LNCAP (cell line): ENCODE results near the gene CTNNBIP1.

ENCODE experiments used
- TF ChIP-seq, protein P1 (sequence below): fragments of 450-650 bp; IDR thresholded peaks from 2 replicates; pipeline ENCODE4 v1.5.1; 2017; ENCODE audit warnings: mild to moderate bottlenecking

CTNNBIP1 gene

DNA sequence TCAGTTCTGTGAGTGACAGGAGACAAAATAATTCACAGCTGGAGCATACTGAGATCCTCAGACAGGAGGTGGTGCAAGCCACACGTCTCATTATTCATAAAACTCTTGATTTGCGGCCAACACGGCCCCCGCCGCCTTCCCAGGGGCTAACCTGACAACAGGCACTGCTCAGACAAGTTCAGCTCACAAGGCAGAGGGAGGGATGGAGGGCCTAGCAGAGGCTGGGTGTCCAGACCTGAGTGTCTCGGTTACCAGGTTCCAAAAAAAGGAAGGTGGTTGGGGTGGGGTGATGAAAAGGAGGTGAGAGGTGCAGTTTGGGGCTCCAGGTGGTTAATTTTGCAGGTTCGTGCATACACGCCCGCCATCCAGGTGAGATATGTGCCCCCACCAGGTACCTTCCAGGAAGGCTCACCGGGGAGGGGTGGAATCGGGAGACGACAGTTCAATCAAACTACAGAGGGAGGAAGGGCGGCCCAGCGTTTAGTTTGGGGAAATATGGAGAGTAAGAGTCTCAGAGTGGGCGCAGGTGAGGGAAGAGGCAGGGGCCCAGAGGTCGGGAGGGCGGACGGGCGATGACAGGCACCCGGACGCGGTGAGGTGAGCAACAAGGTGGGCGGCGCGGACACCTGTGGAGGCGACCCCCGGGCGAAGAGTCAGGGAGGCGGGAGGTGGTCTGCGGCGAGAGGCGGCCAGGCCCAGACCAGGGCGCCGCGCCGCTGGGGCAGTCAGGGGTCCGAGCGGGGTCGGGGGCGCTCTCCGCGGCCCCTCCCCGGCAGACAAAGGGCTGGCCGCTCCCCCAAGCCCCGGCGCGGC lies 629 bp downstream of the CTNNBIP1 start:
- TF ChIP-seq, protein P1, sequence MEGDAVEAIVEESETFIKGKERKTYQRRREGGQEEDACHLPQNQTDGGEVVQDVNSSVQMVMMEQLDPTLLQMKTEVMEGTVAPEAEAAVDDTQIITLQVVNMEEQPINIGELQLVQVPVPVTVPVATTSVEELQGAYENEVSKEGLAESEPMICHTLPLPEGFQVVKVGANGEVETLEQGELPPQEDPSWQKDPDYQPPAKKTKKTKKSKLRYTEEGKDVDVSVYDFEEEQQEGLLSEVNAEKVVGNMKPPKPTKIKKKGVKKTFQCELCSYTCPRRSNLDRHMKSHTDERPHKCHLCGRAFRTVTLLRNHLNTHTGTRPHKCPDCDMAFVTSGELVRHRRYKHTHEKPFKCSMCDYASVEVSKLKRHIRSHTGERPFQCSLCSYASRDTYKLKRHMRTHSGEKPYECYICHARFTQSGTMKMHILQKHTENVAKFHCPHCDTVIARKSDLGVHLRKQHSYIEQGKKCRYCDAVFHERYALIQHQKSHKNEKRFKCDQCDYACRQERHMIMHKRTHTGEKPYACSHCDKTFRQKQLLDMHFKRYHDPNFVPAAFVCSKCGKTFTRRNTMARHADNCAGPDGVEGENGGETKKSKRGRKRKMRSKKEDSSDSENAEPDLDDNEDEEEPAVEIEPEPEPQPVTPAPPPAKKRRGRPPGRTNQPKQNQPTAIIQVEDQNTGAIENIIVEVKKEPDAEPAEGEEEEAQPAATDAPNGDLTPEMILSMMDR: no peak

DNA sequence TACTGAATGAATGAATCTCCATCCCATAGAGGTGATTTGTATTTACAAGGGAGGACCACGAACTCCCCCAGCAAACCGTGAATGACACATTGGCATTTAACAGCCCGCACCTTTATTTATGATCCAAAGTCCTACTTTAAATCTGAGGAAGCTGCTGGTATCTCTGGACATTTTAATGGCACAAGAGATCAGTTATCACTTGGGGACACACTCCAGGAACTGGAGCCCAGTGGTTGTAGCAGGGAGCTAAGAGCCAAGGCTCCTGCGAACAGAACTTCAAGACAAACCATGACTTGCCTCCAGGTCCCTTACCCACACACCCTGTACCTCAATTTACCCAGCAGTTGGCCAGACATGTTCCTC lies 1.2 kb downstream of the CTNNBIP1 start:
- TF ChIP-seq, protein P1: no peak

DNA sequence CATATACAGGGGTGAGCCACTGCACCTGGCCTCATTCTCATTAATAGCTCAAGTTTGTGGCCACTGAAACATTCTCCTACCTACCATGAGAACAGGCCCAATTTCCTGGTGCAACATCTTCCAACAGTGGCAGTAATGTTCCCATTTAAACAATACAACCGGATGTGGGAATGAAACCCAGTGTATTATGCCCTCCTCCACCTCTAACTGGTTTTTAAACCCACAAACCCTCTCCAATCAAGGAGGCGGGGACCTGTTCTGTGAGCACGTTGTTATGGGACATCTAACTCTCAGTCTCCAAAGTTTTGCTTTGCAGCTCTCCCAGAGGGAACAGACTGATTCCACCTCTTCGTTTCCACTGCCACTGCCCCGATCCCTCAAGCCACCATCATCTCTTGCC lies 2.6 kb downstream of the CTNNBIP1 start:
- TF ChIP-seq, protein P1: no peak

DNA sequence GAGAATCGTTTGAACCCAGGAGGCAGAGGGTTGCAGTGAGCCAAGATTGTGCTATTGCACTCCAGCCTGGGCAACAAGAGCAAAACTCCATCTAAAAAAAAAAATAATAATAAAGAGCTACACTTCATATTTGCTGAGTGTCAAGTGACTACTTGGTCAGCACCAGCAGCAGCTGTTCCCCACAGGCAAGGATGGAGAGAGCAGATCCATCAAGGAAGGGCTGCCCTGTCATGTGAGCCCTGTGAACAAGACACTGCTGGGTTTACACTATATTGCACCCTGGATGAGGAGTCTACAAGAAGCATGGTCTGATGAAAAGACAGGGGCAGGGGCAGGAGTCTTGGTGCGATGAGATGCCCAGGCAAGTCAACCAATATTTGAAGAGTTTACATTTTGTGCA lies 3.6 kb downstream of the CTNNBIP1 start:
- TF ChIP-seq, protein P1: no peak

DNA sequence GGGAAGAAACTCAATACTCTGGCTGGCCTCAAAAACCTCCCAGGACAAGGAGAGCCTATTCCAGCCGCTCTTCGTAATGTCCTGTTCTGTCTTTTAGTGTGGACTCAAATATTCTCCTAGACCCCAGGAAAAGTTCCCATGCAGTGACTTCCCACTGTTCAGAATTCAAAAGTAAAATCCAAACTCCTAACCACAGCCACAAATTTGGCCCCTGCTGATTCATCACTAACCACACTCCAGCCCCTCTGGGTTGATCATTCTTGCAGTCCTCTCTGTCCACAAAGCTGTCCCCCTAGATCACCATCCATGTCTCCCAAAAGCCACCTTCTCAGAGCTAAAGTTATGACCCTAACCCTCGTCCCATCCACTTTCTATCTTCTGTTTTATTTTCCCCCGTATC lies 5.1 kb downstream of the CTNNBIP1 start:
- TF ChIP-seq, protein P1: no peak

DNA sequence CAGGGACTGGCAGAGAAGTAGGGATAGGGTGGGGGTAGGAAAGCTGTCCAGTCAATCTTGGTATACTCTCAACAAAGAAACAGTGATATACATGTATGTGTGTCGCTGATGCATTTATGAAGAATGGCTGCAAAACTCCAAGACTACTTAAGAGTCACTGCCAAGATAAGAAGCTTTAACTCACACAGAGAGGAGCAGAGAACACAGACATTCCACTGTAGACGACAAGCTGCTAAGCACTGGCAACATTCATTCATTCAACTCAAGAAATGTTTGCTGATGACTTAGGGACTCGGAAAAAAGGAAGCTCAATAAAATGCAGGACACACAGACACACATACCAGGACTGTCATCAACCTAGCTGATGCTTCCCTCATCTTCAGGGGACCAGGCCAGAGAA lies 5.5 kb downstream of the CTNNBIP1 start:
- TF ChIP-seq, protein P1: no peak

DNA sequence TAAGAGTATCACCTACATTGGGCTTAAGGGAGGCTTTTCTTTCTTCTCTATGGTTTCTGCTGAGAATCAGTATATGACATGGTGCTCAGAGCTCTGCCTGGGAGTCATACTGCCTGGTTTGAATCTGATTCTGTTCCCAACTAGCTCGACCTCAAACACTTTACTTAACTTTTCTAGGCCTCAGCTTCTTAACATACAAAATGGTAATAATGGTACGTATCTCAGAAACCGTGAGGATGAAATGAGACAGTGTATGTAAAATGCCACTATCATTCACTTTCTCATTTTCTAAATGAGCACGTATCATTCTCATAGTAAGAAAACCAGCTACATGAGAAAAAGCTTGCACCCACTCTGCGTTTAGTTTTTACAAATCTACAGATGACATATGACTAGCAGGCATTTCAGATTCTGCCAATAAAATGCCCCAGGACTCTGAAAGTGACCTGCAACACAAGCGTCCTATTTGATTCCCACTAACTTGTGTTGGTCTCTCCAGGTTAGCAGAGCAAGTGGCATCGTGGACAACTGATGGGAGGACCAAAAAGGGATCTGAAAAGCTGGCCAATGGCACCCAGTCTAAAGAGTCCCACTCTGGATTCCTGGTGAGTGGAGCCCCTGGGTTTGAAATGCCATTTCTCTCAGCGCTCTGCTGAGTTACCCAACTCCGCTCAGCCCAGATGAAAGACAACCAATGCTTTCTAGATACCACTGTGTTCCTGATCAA lies 6.1 kb downstream of the CTNNBIP1 start:
- TF ChIP-seq, protein P1: no peak
